ENCODE measurements around the gene CELSR2.

Gene CELSR2

DNA sequence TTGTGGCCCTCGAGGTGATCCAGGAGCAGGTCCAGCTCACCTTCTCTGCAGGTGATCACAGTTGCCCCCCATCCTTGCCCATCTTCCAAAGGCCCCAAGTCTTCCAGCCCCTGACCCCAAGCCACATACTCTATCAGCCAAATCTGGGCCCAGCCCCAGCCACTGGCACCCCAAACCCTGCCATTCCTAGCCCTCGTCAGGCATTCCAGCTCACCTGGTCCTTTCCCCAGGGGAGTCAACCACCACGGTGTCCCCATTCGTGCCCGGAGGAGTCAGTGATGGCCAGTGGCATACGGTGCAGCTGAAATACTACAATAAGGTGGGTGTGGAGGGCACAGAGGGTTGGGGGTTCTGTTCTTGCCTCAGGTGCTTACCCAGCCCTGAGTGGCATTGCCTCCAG is 12.2 kb downstream of the CELSR2 start:
- Histone ChIP-seq H3F3A (ENCODE audit: control insufficient read depth, insufficient read depth) (no peaks in the 10 kb centered on the region), H3K36me3 (ENCODE audit: control insufficient read depth, low read length) (no peaks in the 10 kb centered on the region), H3K4me3 (ENCODE audit: low read length) (no peak overlapping the region), H3K27ac (ENCODE audit: low read depth, low read length) (no peak overlapping the region), H3K4me1 (ENCODE audit: control insufficient read depth, low read length) (no peaks in the 10 kb centered on the region), H4K20me1 (ENCODE audit: control insufficient read depth, insufficient read depth, low read depth, low read length) (no peaks in the 10 kb centered on the region), H3K9me3 (ENCODE audit: control insufficient read depth, insufficient read depth, low read length) (no peaks in the 10 kb centered on the region), H3K4me2 (ENCODE audit: low read length) (no peak overlapping the region), H3K9me2 (replicated peaks; ENCODE audit: control insufficient read depth, low read length) (no peaks in the 10 kb centered on the region), H3K27me3 (ENCODE audit: control insufficient read depth, low read length) (no peaks in the 10 kb centered on the region), H3K79me2 (ENCODE audit: control insufficient read depth, low read length) (no peaks in the 10 kb centered on the region)
- no peak for TF ChIP-seq EZH2phosphoT487 (IDR thresholded peaks at IDR 0.05; ENCODE audit: borderline replicate concordance, low read length)
- no peak for TF ChIP-seq CTCF (IDR thresholded peaks at IDR 0.05; ENCODE audit: low read depth, low read length, poor library complexity, severe bottlenecking)

GRCh38 chr1:109262231-109263055 is 13.1 kb downstream of the CELSR2 start:
- H3K27me3 ChIP-seq (ENCODE audit: control insufficient read depth, low read length) = no peaks in the 10 kb centered on the region
- no peaks in the 10 kb centered on the region for H3K4me1 ChIP-seq (ENCODE audit: control insufficient read depth, low read length)
- H3K9me3 ChIP-seq (ENCODE audit: control insufficient read depth, insufficient read depth, low read length) = no peaks in the 10 kb centered on the region
- H3K27ac ChIP-seq (ENCODE audit: low read depth, low read length) = no peak overlapping the region
- no peaks in the 10 kb centered on the region for H4K20me1 ChIP-seq (ENCODE audit: control insufficient read depth, insufficient read depth, low read depth, low read length)
- H3K4me2 ChIP-seq (ENCODE audit: low read length) = no peak overlapping the region
- H3K36me3 ChIP-seq (ENCODE audit: control insufficient read depth, low read length) = no peaks in the 10 kb centered on the region
- H3F3A ChIP-seq (ENCODE audit: control insufficient read depth, insufficient read depth) = no peaks in the 10 kb centered on the region
- no peak overlapping the region for H3K4me3 ChIP-seq (ENCODE audit: low read length)
- no peaks in the 10 kb centered on the region for H3K9me2 ChIP-seq (replicated peaks; ENCODE audit: control insufficient read depth, low read length)
- no peaks in the 10 kb centered on the region for H3K79me2 ChIP-seq (ENCODE audit: control insufficient read depth, low read length)
- TF ChIP-seq EZH2phosphoT487 (IDR thresholded peaks at IDR 0.05; ENCODE audit: borderline replicate concordance, low read length) (no peak), CTCF (IDR thresholded peaks at IDR 0.05; ENCODE audit: low read depth, low read length, poor library complexity, severe bottlenecking) (no peak)

DNA sequence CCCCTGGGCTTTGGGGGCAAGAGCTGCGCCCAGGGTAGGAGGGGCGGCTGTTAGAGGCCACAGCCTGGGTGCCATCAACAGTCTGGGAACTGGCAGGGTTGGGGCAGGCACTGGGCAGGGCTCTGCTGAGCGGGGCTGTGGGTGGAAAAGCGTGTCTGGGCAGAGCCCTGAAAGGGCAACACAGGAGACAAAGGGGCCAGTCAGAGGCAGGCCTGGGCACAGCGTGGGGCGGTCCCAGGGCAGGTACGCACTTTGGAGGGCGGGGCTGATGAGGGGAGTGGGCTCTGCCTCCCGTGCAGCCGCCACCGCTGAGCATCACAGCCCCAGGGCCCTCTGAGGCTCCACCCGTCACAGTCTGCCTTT is 13.9 kb downstream of the CELSR2 start:
- no peaks in the 10 kb centered on the region for H3K9me2 ChIP-seq (replicated peaks; ENCODE audit: control insufficient read depth, low read length)
- H3K4me3 ChIP-seq (ENCODE audit: low read length) = no peak overlapping the region
- H3F3A ChIP-seq (ENCODE audit: control insufficient read depth, insufficient read depth) = no peaks in the 10 kb centered on the region
- H3K4me2 ChIP-seq (ENCODE audit: low read length) = no peak overlapping the region
- no peaks in the 10 kb centered on the region for H4K20me1 ChIP-seq (ENCODE audit: control insufficient read depth, insufficient read depth, low read depth, low read length)
- H3K27me3 ChIP-seq (ENCODE audit: control insufficient read depth, low read length) = no peaks in the 10 kb centered on the region
- no peaks in the 10 kb centered on the region for H3K9me3 ChIP-seq (ENCODE audit: control insufficient read depth, insufficient read depth, low read length)
- no peaks in the 10 kb centered on the region for H3K4me1 ChIP-seq (ENCODE audit: control insufficient read depth, low read length)
- H3K79me2 ChIP-seq (ENCODE audit: control insufficient read depth, low read length) = no peaks in the 10 kb centered on the region
- H3K27ac ChIP-seq (ENCODE audit: low read depth, low read length) = no peak overlapping the region
- TF ChIP-seq CTCF (IDR thresholded peaks at IDR 0.05; ENCODE audit: low read depth, low read length, poor library complexity, severe bottlenecking) (no peak), EZH2phosphoT487 (IDR thresholded peaks at IDR 0.05; ENCODE audit: borderline replicate concordance, low read length) (no peak)
- H3K36me3 ChIP-seq (ENCODE audit: control insufficient read depth, low read length) = no peaks in the 10 kb centered on the region
